AG20443 (cell line): ENCODE data around the gene KLHL42.
"Not testable (repeated sequence)": the region's sequence is repeated elsewhere in the genome, so short reads cannot be mapped to it uniquely, and the experiment has no call there.

Experiments
- DNase-seq: peaks from one replicate; pipeline ENCODE4 v3.0.0; 2012; ENCODE audit warnings: low spot score, mixed read lengths

The KLHL42 gene

DNA sequence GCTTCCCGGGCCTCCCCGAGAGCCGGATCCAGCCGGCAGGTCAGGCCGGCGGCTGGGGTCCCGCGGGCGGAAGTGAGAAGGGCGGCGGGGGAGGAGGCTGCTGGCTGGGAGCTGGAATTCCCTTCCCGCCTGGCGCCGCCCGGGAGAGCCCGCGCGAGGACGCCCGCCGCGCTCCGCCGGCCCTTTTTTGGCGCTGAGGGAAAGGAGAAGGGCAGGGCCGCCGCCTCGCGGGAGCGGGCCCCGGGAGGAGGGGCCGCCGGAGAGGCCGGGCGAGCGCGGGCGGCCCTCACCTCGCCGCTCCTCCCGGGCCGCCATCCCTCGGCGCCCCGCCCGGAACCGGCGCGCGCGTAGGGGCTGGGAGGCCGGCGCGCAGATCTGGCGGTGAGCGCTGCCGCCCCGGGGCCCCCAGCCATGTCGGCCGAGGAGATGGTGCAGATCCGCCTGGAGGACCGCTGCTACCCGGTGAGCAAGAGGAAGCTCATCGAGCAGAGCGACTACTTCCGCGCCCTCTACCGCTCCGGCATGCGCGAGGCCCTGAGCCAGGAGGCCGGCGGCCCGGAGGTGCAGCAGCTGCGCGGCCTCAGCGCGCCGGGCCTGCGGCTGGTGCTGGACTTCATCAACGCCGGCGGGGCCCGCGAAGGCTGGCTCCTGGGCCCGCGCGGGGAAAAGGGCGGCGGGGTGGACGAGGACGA, at the start of gene KLHL42, which contains the start of gene MANSC4:
KLHL42 (plus strand) TSS at position 314 of the 692 bp plus-strand sequence; CDS start at position 412, 98 bp downstream.
MANSC4 (minus strand) TSS at position 317 of the 692 bp plus-strand sequence. CDS start 8,960 bp downstream, outside the sequence.
- peak; percentile 94 for DNase-seq

DNA sequence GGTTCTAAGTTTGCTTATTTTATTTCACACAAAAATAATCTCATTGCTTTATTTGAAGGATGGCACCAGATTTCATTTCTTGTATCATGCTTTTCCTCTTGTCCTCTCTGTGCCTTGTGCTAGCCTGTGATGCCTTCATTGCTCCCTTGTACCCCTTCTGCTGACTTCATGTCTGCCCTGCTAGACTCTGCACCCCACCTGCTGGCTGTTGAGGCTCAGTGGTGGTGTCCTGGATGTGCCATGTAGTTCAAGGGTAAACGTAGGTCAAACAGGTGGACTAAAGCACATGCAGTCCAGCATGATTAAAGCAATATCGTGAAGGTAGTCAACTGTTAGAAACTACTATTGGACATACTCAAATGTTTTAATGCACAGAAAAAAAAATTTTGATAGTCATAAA, 47.8 kb upstream of the KLHL42 start:
- peak; percentile 16 for DNase-seq

DNA sequence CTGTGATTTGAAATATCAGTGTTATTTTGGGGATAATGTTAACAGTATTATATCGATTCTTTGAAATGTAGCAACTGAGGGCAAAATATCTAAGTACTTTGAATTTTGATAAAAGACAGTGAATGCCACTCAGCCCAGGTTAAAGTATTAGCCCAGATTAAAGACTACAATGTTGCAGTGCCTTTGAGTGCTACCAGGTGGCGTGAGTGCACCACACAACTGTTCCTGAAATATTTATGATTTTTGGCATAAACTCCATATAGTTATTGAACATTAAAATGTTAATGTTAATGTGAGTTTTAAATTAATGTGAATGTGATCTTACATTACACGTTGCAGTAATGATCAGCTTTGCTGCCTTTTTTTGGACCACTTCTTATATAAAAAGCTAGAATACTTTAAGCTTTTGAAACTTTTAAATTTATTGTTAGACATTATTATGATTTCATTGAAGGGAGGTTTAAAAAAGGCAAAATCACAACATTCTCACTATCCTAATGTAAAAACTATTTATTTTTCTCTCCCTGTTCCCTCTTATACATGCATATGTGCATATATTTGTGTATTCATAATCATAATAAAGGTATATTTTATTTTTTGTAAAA, 46.9 kb upstream of the KLHL42 start:
- peak; percentile 56 for DNase-seq

DNA sequence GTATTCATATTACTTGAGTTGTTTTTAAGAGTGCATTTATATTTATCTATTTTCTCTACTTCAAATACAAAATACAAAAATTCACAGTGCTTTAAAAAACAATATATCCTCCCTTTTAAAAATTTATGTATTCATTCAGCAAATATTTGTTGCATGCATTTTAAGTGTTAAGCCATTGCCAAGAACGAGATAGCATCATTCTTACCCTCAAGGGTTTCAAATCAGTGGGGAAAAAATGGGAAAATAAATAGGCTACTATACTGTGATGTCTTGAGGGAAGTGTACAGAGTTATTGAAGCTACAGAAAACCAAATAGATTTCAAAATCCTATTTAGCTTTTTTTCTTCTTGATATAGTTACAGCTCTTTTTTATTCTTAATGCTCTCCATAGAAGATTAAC, 46.2 kb upstream of the KLHL42 start:
- DNase-seq = no peak

- DNase-seq = not testable (repeated sequence)
Observed at GRCh38 chr12:27734321-27734720, 45.7 kb upstream of the KLHL42 start.

GRCh38 chr12:27743601-27744000, 36.4 kb upstream of the KLHL42 start:
- no peak for DNase-seq

DNA sequence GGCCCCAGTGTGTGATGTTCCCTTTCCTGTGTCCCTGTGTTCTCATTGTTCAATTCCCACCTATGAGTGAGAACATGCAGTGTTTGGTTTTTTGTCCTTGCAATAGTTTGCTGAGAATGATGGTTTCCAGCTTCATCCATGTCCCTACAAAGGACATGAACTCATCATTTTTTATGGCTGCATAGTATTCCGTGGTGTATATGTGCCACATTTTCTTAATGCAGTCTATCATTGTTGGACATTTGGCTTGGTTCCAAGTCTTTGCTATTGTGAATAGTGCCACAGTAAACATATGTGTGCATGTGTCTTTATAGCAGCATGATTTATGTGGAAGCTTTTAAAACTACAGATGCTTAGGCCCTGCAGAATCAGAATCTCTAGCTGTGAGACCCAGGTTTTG, 34.3 kb upstream of the KLHL42 start:
- DNase-seq = not testable (repeated sequence)

DNA sequence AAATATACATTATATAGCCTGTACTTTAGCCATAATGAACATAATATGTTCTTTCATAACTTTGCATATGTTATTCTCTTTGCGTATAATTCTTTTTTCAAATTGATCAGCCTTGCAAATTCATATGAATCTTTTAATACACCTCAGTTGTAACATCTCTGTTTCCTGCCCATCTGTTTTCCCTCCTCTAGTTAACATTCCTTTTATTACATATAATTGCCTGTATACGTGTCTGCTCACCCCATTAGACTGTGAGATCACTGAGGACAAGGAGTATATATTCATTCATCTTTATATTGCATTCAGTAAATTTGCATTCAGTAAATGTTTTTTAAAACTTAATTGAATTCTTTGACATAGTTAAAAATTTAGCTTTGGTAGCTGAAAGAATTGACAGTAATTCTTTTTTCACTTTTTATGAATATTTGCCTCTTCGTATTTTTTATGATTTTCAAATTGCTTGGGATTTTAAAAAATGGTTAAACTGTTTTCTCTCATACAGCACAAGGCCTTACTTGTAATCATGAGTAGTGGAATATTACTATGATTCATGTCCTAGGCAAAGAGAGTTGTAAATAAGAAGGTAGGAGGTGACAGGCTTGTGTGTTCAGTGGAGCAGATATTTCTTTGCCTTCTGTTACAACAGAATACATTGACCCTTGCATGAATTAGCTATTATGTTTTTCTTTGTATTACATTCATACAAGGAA, 32.8 kb upstream of the KLHL42 start:
- peak; percentile 21 for DNase-seq

- DNase-seq = no peak
Observed at GRCh38 chr12:27751386-27752047, 28.5 kb upstream of the KLHL42 start.

GRCh38 chr12:27754795-27755194, 25.2 kb upstream of the KLHL42 start:
- no peak for DNase-seq

- no peak for DNase-seq
Observed at GRCh38 chr12:27756670-27757195, 23.3 kb upstream of the KLHL42 start.

DNA sequence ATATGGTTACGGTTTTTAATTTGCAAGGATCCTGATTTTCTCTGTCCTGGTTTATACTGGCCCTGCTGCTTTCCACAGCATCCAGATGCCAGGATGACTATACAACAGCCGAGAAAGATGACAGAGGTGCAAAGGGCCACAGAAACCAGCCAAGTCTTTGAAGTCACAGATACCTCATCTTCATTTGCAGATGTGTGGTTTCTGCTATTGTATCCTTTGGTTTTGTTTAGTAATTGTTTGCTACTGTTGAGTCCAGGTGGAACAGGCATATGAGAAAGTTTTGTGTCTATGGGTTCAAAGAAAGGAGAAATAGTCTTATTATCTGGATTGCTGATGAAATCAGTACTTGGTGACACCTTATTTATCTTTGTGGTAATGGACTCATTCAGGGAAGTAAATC, 17.3 kb upstream of the KLHL42 start:
- DNase-seq = no peak

DNA sequence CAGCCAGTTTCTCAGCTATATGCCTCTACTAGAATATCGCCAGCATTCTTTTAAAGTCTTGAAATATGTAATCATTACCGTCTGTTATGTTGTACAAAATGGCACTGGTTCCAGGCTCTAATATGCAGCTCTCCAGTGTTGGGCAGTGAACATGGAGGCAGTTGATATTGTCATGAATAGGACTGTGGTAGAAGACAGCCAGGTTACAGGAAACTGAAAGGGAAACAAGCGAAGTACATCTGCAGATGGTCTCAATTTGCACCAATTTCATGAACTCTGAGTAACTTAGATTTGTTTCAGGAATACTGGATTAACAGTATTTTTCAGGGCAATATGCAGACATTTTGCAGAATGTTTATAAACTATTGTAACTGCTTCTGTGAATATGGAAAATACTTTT, 13.4 kb upstream of the KLHL42 start:
- no peak for DNase-seq

GRCh38 chr12:27769142-27769673, 10.8 kb upstream of the KLHL42 start:
- no peak for DNase-seq

- DNase-seq = no peak
Observed at GRCh38 chr12:27771481-27772327, 8.3 kb upstream of the KLHL42 start.

DNA sequence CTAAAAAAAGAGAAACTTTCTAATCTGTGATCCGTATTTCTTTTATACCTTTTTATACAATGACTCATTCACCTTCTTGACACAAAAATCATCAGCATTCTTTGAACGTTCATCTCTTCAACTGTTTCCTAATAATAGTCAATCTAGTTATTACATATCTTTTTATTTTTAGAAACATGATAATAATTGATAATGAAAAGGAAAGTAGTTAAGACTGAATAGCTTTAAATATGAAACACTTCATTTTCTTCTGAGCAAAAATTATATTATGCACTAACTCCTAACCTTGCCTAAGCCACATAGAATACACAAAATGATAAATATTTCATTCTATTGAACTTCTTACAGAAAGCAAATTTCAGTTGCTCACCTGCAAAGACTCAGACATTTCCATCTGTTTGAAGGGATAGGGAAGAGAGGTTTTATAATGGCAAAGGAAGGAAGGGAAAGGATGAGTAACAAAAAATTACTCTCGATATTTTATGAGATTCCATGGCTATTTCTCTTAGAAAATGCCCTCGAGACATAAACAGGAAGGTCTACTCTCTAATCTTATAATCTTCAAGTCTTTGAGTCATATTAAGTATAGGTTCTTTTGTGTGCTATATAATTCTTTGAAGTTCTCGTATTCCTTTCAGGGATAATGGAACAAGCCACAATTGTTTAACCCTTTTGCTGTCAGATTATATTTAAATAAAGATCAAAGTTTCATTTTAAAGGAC, 7.5 kb upstream of the KLHL42 start:
- DNase-seq = no peak

- no peak for DNase-seq
Observed at GRCh38 chr12:27777141-27777540, 2.9 kb upstream of the KLHL42 start.

DNA sequence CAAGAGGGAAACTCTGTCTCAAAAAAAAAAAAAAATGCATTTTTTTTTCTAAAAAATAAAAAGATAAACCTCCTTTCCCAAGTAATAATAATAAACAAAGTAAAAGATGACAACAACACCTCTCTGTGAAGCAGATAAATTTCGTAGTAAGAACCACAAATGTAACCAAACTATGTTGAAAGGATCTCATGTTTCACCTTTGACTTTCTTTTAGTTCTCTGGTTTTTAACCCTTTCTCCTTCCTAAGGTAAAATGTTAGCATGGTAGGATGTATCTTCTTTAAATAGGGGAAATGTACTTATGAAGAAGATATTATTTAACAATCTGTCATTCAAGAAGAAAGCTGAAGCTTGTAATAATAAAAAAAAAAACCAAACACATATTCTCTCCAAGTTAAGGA, 1.8 kb upstream of the KLHL42 start:
- DNase-seq = no peak

GRCh38 chr12:27779416-27779919, 565 bp upstream of the KLHL42 start:
- DNase-seq = peak; percentile 30
